GM12801 (cell line): ENCODE measurements around the gene ZFAND5.

ENCODE experiments used
- CTCF ChIP-seq: IDR thresholded peaks from one replicate; pipeline ENCODE4 v1.5.1; 2011; ENCODE audit warnings: control low read depth; ENCODE audit not compliant: insufficient read length; ENCODE audit errors: extremely low read depth

Gene ZFAND5

GRCh38 chr9:72364679-72365524, at the start of gene ZFAND5:
ZFAND5 (minus strand) TSS chr9:72365208; CDS start chr9:72360778, 4,430 bp downstream.
- no peak for TF ChIP-seq CTCF

GRCh38 chr9:72412483-72413040, 47.6 kb upstream of the ZFAND5 start:
- TF ChIP-seq CTCF: no peak

- no peak for TF ChIP-seq CTCF
Observed at GRCh38 chr9:72410214-72410613, 45.2 kb upstream of the ZFAND5 start.

GRCh38 chr9:72407114-72407513, 42.1 kb upstream of the ZFAND5 start:
- TF ChIP-seq CTCF: no peak

- TF ChIP-seq CTCF: no peak
Observed at GRCh38 chr9:72402744-72403143, 37.7 kb upstream of the ZFAND5 start.

- no peak for TF ChIP-seq CTCF
Observed at GRCh38 chr9:72401396-72401795, 36.4 kb upstream of the ZFAND5 start.

GRCh38 chr9:72400866-72401265, 35.9 kb upstream of the ZFAND5 start:
- no peak for TF ChIP-seq CTCF
